Fibroblast of mammary gland (primary cell): ENCODE results near the gene IER5.

ENCODE experiments used
- DNase-seq: peaks from one replicate; pipeline ENCODE4 v3.0.0-alpha.2; 2010; ENCODE audit warnings: low read depth
- H3K4me3 ChIP-seq: 2 replicates; pipeline ENCODE4 v1.5.1; 2011; ENCODE audit warnings: low read depth, mild to moderate bottlenecking, low read length, moderate library complexity; ENCODE audit not compliant: control insufficient read depth
- CTCF ChIP-seq: conservative IDR thresholded peaks from 2 replicates; pipeline ENCODE4 v1.5.1; 2011; ENCODE audit warnings: low read depth, low read length, inconsistent platforms; ENCODE audit not compliant: control insufficient read depth, insufficient read depth

Gene IER5

GRCh38 chr1:181106022-181106312, 17.5 kb downstream of the IER5 start:
- H3K4me3 ChIP-seq = no peak overlapping the region
- no peak for TF ChIP-seq CTCF
- no peak for DNase-seq

- H3K4me3 ChIP-seq = no peak overlapping the region
- no peak for DNase-seq
- TF ChIP-seq CTCF = no peak
Observed at GRCh38 chr1:181106479-181106878, 18.0 kb downstream of the IER5 start.

GRCh38 chr1:181107711-181108110, 19.2 kb downstream of the IER5 start:
- H3K4me3 ChIP-seq = no peak overlapping the region
- TF ChIP-seq CTCF = no peak
- DNase-seq = peak; percentile 24

GRCh38 chr1:181108304-181108867, 19.9 kb downstream of the IER5 start:
- no peak for DNase-seq
- no peak overlapping the region for H3K4me3 ChIP-seq
- no peak for TF ChIP-seq CTCF

GRCh38 chr1:181110013-181110412, 21.5 kb downstream of the IER5 start:
- no peak for DNase-seq
- H3K4me3 ChIP-seq = no peak overlapping the region
- TF ChIP-seq CTCF = no peak

- H3K4me3 ChIP-seq = no peak overlapping the region
- DNase-seq = peak; percentile 73
- no peak for TF ChIP-seq CTCF
Observed at GRCh38 chr1:181111559-181111958, 23.1 kb downstream of the IER5 start.
